Measurements from ENCODE around the gene POLR1A.

DNA sequence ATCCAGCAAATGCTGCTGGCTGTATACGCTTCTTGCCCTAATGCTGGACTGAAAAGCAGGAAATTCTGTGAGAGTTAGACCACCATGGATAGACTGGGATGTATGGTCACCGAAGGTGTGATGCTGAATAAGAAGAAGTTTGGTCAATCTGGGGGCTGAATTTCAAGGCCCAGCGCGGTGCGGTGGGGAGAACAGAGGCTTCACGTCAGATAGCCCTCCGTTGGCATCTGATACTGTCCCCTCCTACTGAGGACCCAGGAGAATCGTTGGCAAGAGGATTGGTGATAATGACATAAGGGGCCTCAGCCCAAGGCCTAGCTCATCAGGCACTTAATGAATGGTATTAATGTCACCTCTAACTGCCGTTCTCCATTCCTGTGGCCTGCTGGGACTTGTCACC, 119.6 kb downstream of the POLR1A start:
- TF ChIP-seq, protein P1, sequence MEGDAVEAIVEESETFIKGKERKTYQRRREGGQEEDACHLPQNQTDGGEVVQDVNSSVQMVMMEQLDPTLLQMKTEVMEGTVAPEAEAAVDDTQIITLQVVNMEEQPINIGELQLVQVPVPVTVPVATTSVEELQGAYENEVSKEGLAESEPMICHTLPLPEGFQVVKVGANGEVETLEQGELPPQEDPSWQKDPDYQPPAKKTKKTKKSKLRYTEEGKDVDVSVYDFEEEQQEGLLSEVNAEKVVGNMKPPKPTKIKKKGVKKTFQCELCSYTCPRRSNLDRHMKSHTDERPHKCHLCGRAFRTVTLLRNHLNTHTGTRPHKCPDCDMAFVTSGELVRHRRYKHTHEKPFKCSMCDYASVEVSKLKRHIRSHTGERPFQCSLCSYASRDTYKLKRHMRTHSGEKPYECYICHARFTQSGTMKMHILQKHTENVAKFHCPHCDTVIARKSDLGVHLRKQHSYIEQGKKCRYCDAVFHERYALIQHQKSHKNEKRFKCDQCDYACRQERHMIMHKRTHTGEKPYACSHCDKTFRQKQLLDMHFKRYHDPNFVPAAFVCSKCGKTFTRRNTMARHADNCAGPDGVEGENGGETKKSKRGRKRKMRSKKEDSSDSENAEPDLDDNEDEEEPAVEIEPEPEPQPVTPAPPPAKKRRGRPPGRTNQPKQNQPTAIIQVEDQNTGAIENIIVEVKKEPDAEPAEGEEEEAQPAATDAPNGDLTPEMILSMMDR (IDR thresholded peaks at IDR 0.05): no peak
- TF ChIP-seq POLR2A (IDR thresholded peaks at IDR 0.05): no peak
